Skin of body (tissue), 3 donors: Measurements from ENCODE around the gene G6PC3. TPM values are rescaled to one million over a fixed set of nuclear protein-coding genes. Genes with fewer than 3 reads are reported as not detected.

ENCODE experiments used
- DNase-seq: peaks from one replicate; lab custom pipeline; 2025; lab: John Stamatoyannopoulos, UW
- small RNA-seq: library from RNA; depleted of rRNA; stranded (forward); fragments of <200 nt; gene quantifications from one replicate; pipeline ENCODE3, GENCODE V24; 2014; ENCODE audit warnings: low replicate concordance
- total RNA-seq: library from RNA; depleted of rRNA; stranded (reverse); fragments of >200 nt; gene quantifications from one replicate; pipeline ENCODE4 v1.2.3, GENCODE V29; 2014

Gene G6PC3
- total RNA-seq, 1 donor from 2014 or later = 9.4 TPM

GRCh38 chr17:44121997-44122815 lies 51.7 kb downstream of the G6PC3 start:
- no peak for DNase-seq

- DNase-seq = peak; percentile 18
These were observed 52.4 kb downstream of the G6PC3 start for GRCh38 chr17:44122816-44123355.

GRCh38 chr17:44123356-44124117 lies 53.0 kb downstream of the G6PC3 start, which contains the start of gene HDAC5:
HDAC5 (minus strand) TSS chr17:44123641; CDS start chr17:44117515, 6,126 bp downstream.
- DNase-seq = peak; percentile 94

DNA sequence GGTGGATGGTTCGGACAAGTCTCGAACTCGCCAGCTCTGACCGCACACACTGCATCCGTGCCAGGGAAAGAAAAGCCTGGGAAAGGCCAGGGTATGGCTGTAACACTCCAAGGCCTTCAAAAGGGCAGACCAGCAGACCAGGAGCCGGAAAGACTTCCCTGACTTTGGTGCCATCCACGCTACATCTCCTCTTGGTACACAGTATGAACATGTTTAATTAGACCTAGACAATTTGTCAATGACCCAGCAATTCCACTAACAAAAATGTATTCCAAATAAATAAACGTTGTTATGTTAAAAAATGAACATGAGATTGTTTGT lies 53.5 kb downstream of the G6PC3 start:
- DNase-seq = no peak

Small RNAs within 50 kb of the gene (small RNA-seq; reads per million reads assigned to genes)
- gene RF00012 = not detected

Other genes starting within 250 kb of the G6PC3 start
- gene MPP3, start 237.6 kb upstream of the G6PC3 start, total RNA-seq = 7.7 TPM
- gene CD300LG, start 223.6 kb upstream of the G6PC3 start, total RNA-seq = 2.5 TPM
- 3.0 TPM for gene MPP2, start 163.2 kb upstream of the G6PC3 start, total RNA-seq
- not detected for gene PPY, start 128.3 kb upstream of the G6PC3 start, total RNA-seq
- not detected for gene PYY, start 116.8 kb upstream of the G6PC3 start, total RNA-seq
- 0.49 TPM for gene NAGS, start 66.1 kb upstream of the G6PC3 start, total RNA-seq
- 25.9 TPM for gene TMEM101, start 55.8 kb upstream of the G6PC3 start, total RNA-seq
- gene LSM12, start 4.1 kb upstream of the G6PC3 start, total RNA-seq = 12.2 TPM
- 55.1 TPM for gene HDAC5, start 52.9 kb downstream of the G6PC3 start, total RNA-seq
- 2.1 TPM for gene HROB, start 71.2 kb downstream of the G6PC3 start, total RNA-seq
- gene ASB16, start 100.0 kb downstream of the G6PC3 start, total RNA-seq = 0.89 TPM
- gene TMUB2, start 116.2 kb downstream of the G6PC3 start, total RNA-seq = 16.4 TPM
- 26.2 TPM for gene ATXN7L3, start 129.1 kb downstream of the G6PC3 start, total RNA-seq
- gene UBTF, start 148.9 kb downstream of the G6PC3 start, total RNA-seq = 52.6 TPM
- 30.1 TPM for gene SLC4A1, start 197.4 kb downstream of the G6PC3 start, total RNA-seq
- 7.6 TPM for gene RUNDC3A, start 237.9 kb downstream of the G6PC3 start, total RNA-seq